Fibroblast of lung (primary cell): ENCODE data around the gene TCF20. TPM values are rescaled to one million over a fixed set of nuclear protein-coding genes. Genes with fewer than 3 reads are reported as not detected.

ENCODE experiments used
- DNase-seq, 2 donors: peaks; one replicate each; pipeline versions ENCODE4 v3.0.0 to v3.0.0-alpha.2; 2010; ENCODE audit warnings: low read depth in 2 of 2
- H2AFZ ChIP-seq: 2 replicates; pipeline ENCODE4 v1.5.1; 2012; ENCODE audit warnings: low read length, control low read depth, inconsistent platforms
- H3K27ac ChIP-seq: 2 replicates; pipeline ENCODE4 v1.5.1; 2011; ENCODE audit warnings: low read length, control low read depth; ENCODE audit not compliant: insufficient read depth
- H3K27me3 ChIP-seq: 2 replicates; pipeline ENCODE4 v1.5.1; 2011; ENCODE audit warnings: mild to moderate bottlenecking, low read length; ENCODE audit not compliant: control insufficient read depth, insufficient read depth
- H3K36me3 ChIP-seq: 2 replicates; pipeline ENCODE4 v1.5.1; 2011; ENCODE audit warnings: low read length; ENCODE audit not compliant: control insufficient read depth, insufficient read depth
- H3K4me1 ChIP-seq: 2 replicates; pipeline ENCODE4 v1.5.1; 2011; ENCODE audit warnings: low read length; ENCODE audit not compliant: control insufficient read depth, insufficient read depth; ENCODE audit errors: extremely low read depth
- H3K4me2 ChIP-seq: 2 replicates; pipeline ENCODE4 v1.5.1; 2011; ENCODE audit warnings: low read length, control low read depth; ENCODE audit not compliant: insufficient read depth; ENCODE audit errors: extremely low read depth
- H3K4me3 ChIP-seq, 4 experiments: fragments of 200-600 bp in 1 of 4; sonication (generic) in 1 of 4; replicated peaks in 1 of 4; 2 replicates each; pipeline ENCODE4 v1.5.1; 2011 to 2016; ENCODE audit warnings: low read length in 4 of 4, low read depth in 3 of 4, mild to moderate bottlenecking in 3 of 4, control low read depth in 2 of 4, inconsistent platforms in 1 of 4, mixed read lengths in 1 of 4; ENCODE audit not compliant: insufficient read depth in 1 of 4; ENCODE audit errors: control extremely low read depth in 1 of 4
- H3K79me2 ChIP-seq: 2 replicates; pipeline ENCODE4 v1.5.1; 2012; ENCODE audit warnings: mild to moderate bottlenecking, low read length, inconsistent platforms; ENCODE audit not compliant: control insufficient read depth, insufficient read depth
- H3K9ac ChIP-seq: 2 replicates; pipeline ENCODE4 v1.5.1; 2011; ENCODE audit warnings: mild to moderate bottlenecking, low read length, control low read depth; ENCODE audit not compliant: insufficient read depth
- H3K9me3 ChIP-seq: 2 replicates; pipeline ENCODE4 v1.5.1; 2012; ENCODE audit warnings: low read depth, low read length; ENCODE audit not compliant: control insufficient read depth, insufficient read depth
- H4K20me1 ChIP-seq: 2 replicates; pipeline ENCODE4 v1.5.1; 2011; ENCODE audit warnings: low read length; ENCODE audit not compliant: control insufficient read depth, insufficient read depth; ENCODE audit errors: extremely low read depth
- CTCF ChIP-seq, 2 donors: IDR thresholded peaks in 1 of 2; conservative IDR thresholded peaks in 1 of 2; 1 replicate in 1 of 2; 2 replicates in 1 of 2; pipeline ENCODE4 v1.5.1; 2011 to 2012; ENCODE audit warnings: low read length in 2 of 2, control low read depth in 1 of 2, inconsistent platforms in 1 of 2, low read depth in 1 of 2, mild to moderate bottlenecking in 1 of 2
- EZH2 ChIP-seq: IDR thresholded peaks from 2 replicates; pipeline ENCODE4 v1.5.1; 2012; ENCODE audit warnings: low read length, control low read depth, mild to moderate bottlenecking; ENCODE audit errors: missing control alignments
- polyA plus RNA-seq, 2 donors: library from polyadenylated mRNA; depleted of rRNA in 1 of 2; stranded (reverse) in 1 of 2; unstranded in 1 of 2; fragments of >200 nt; gene quantifications; 2 replicates each; pipeline ENCODE4 v1.2.1, GENCODE V29; 2011 to 2012; ENCODE audit warnings: missing spikeins in 1 of 2
- total RNA-seq: library from RNA; depleted of rRNA; stranded (reverse); fragments of >200 nt; gene quantifications from 2 replicates; pipeline ENCODE4 v1.2.1, GENCODE V29; 2014

TCF20 gene
- total and polyA plus RNA-seq, 2 donors (not counting 1 experiment from before 2014, with no cell fraction given): 11.8 to 25.4 TPM

- no peaks in the 10 kb centered on the region for H4K20me1 ChIP-seq
- TF ChIP-seq EZH2 (no peak), CTCF (conservative IDR thresholded peaks at IDR 0.05 in 1 of 2, IDR thresholded peaks at IDR 0.05 in 1 of 2; ENCODE audit: low read depth in 1 of 2, low read length in 2 of 2) (no peak)
- H3K79me2 ChIP-seq: peaks cover 7% of the 10 kb centered on the region
Observed at GRCh38 chr22:42222140-42222539, 48.3 kb downstream of the TCF20 start.

More at GRCh38 chr22:42222140-42222539, 48.3 kb downstream of the TCF20 start:
- Histone ChIP-seq H3K27me3 (no peaks in the 10 kb centered on the region), H2AFZ (no peak overlapping the region), H3K4me3 (no peak overlapping the region), H3K9ac (no peak overlapping the region), H3K9me3 (no peaks in the 10 kb centered on the region), H3K4me2 (no peak overlapping the region), H3K36me3 (peaks cover 2% of the 10 kb centered on the region), H3K27ac (no peak overlapping the region), H3K4me1 (no peaks in the 10 kb centered on the region)
- DNase-seq: no peak

Other genes with a start within 250 kb of the TCF20 start
- 26.7 and 43.4 TPM in 2 replicates for gene NAGA, start 199.8 kb downstream of the TCF20 start, total RNA-seq
- 24.5 and 36.5 TPM in 2 replicates for gene NAGA, start 199.8 kb downstream of the TCF20 start, polyA plus RNA-seq
- gene PHETA2, start 196.4 kb downstream of the TCF20 start, total RNA-seq: 20.0 and 24.9 TPM in 2 replicates
- 9.6 and 19.2 TPM in 2 replicates for gene PHETA2, start 196.4 kb downstream of the TCF20 start, polyA plus RNA-seq
- gene SMDT1, start 191.0 kb downstream of the TCF20 start, total RNA-seq: 4.9 and 9.1 TPM in 2 replicates
- gene SMDT1, start 191.0 kb downstream of the TCF20 start, polyA plus RNA-seq: 31.8 and 39.5 TPM in 2 replicates
- 55.2 and 68.5 TPM in 2 replicates for gene NDUFA6, start 179.9 kb downstream of the TCF20 start, total RNA-seq
- gene NDUFA6, start 179.9 kb downstream of the TCF20 start, polyA plus RNA-seq: 87.8 and 100 TPM in 2 replicates
- gene CYP2D6, start 139.8 kb downstream of the TCF20 start, total RNA-seq: 0.26 and 0.33 TPM in 2 replicates
- 0.06 and 0.09 TPM in 2 replicates for gene CYP2D6, start 139.8 kb downstream of the TCF20 start, polyA plus RNA-seq
- gene NFAM1, start 161.8 kb upstream of the TCF20 start, total RNA-seq: 0.17 TPM in 1 of 2 replicates, not detected in the other
- not detected in 2 replicates for gene NFAM1, start 161.8 kb upstream of the TCF20 start, polyA plus RNA-seq
- gene RRP7A, start 249.1 kb upstream of the TCF20 start, total RNA-seq: 19.5 and 21.3 TPM in 2 replicates
- gene RRP7A, start 249.1 kb upstream of the TCF20 start, polyA plus RNA-seq: 18.9 and 34.0 TPM in 2 replicates